Neural progenitor cell (in vitro differentiated cells): ENCODE results near the gene DAP3.

ENCODE experiments used
- EZH2 ChIP-seq: fragments of 200-600 bp; sonication (generic); IDR thresholded peaks from 2 replicates; pipeline ENCODE4 v1.6.1; 2017; ENCODE audit warnings: antibody characterized with exemption, mild to moderate bottlenecking, moderate library complexity
- EZH2phosphoT487 ChIP-seq: fragments of 200-600 bp; sonication (generic); IDR thresholded peaks from 2 replicates; pipeline ENCODE4 v1.6.1; 2017; ENCODE audit warnings: antibody characterized with exemption
- TF ChIP-seq, protein P1 (sequence below): fragments of 200-600 bp; sonication (generic); IDR thresholded peaks from 2 replicates; pipeline ENCODE4 v1.5.1; 2017; ENCODE audit warnings: antibody characterized with exemption, mild to moderate bottlenecking

DNA sequence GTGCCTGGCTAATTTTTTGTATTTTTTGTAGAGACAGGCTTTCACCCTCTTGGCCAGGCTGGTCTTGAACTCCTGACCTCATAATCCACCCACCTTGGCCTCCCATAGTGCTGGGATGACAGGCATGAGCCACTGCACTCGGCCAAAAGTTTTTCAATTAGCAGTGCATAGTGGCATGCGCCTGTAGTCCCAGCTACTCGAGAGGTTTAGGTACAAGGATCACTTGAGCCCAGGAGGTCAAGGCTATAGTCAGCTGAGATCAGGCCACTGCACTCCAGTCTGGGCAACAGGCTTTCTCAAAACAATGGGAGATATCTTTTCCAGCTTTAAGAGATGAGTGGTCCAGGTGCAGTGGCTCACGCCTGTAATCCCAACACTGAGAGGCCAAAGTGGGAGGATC lies 30.8 kb downstream of the DAP3 start:
- TF ChIP-seq, protein P1, sequence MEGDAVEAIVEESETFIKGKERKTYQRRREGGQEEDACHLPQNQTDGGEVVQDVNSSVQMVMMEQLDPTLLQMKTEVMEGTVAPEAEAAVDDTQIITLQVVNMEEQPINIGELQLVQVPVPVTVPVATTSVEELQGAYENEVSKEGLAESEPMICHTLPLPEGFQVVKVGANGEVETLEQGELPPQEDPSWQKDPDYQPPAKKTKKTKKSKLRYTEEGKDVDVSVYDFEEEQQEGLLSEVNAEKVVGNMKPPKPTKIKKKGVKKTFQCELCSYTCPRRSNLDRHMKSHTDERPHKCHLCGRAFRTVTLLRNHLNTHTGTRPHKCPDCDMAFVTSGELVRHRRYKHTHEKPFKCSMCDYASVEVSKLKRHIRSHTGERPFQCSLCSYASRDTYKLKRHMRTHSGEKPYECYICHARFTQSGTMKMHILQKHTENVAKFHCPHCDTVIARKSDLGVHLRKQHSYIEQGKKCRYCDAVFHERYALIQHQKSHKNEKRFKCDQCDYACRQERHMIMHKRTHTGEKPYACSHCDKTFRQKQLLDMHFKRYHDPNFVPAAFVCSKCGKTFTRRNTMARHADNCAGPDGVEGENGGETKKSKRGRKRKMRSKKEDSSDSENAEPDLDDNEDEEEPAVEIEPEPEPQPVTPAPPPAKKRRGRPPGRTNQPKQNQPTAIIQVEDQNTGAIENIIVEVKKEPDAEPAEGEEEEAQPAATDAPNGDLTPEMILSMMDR: no peak
- TF ChIP-seq EZH2phosphoT487 (no peak), EZH2 (no peak)
